Suppressor macrophage treated with lipopolysaccharide for 4 hours (primary cell): ENCODE results near the gene RPL29.

Experiments used
- DNase-seq: peaks from one replicate; pipeline ENCODE4 v3.0.0-alpha.2; 2020

The RPL29 gene

DNA sequence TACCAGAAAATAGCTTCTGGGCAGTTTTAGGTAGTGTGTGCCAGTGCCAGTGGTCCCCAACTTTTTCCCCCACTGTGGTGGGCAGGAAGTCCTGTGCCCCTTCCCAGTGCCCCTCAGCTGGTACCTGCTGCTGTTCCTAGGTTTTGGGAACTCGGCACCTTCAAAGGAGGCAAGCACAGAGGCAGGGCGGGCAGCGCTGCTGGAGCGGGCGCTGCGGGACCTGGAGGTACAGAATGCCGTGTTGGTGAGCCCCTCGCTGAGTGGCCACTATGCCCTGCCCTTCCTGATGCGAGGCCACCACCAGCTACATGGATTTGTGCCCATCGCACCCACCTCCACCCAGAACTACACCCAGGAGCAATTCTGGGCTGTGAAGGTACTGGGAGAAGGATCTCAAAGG lies 15.4 kb downstream of the RPL29 start:
- DNase-seq, result no peak

DNA sequence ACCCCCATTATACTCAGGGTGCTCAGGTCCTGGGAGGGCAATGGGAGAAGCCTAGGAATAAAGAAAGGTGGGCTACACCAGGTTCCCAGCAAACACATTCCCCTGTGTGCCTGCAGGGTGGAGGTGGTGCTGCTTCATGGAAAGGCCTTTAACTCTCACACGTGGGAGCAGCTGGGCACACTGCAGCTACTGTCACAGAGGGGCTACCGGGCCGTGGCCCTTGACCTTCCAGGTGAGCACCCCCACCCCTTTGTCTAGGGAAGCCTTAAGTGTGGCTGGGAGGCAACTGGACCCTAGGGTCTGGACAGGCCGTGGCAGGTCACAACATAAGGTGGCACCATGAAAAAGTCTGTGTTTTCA lies 17.6 kb downstream of the RPL29 start:
- DNase-seq, result no peak

DNA sequence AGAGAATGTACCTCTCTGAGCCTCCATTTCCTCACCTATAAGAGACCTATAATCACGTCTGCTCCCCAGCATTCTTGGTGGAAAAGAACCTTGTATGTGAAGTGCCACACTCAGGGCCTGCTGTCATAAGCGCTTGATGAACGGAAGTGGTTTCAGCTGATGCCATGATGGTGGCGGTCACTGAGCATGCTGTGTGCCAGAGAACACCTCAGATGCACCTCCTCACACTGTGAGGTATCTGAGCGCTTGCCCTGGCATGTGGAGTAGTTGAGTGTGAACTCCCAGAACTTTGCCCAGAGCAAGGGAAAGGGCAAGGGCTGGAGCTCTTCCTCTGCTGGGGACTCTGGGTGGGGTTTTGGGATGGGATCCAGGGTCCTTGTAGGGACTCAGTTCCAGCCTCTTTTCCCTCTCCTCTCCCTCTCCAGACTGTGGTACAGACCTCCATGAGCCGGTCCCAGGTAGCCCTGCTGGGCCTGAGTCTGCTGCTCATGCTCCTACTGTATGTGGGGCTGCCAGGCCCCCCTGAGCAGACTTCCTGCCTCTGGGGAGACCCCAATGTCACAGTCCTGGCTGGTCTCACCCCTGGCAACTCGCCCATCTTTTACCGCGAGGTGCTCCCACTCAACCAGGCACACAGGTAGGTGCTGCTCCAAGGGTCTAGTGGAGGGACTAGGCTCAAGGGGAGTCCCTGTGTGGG lies 18.1 kb downstream of the RPL29 start:
- no peak for DNase-seq

DNA sequence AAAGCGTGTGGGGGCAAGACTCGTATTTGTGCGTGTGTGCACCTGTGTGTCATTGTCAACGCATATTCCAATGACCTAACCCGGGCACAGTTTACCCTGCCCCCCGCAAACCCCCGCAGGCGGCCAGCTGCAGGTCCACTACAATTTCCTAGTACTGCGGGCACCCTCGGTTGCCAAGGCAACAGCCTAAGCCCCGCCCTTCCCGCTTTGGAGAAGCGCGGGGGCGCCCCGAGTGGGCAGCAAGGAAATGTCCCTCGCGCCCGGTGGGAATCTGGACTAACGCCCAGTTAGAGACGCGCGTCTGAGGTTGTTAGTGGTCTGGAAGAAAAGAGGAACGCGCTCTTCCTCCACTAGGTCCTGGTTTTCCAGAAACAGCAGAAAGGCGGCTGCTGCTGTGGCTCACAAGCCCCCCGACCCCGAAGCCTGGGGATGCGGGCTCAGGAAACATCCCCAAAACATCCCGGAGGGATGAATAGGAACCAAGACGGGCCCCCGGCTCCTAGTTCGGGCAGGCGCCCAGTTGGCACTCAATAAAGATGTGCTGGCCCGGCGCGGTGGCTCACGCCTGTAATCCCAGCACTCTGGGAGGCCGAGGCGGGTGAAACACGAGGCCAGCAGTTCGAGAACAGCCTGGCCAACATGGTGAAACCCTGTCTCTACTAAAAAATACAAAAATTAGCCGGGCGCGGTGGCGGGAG lies 19.7 kb downstream of the RPL29 start:
- DNase-seq, result peak; percentile 51

DNA sequence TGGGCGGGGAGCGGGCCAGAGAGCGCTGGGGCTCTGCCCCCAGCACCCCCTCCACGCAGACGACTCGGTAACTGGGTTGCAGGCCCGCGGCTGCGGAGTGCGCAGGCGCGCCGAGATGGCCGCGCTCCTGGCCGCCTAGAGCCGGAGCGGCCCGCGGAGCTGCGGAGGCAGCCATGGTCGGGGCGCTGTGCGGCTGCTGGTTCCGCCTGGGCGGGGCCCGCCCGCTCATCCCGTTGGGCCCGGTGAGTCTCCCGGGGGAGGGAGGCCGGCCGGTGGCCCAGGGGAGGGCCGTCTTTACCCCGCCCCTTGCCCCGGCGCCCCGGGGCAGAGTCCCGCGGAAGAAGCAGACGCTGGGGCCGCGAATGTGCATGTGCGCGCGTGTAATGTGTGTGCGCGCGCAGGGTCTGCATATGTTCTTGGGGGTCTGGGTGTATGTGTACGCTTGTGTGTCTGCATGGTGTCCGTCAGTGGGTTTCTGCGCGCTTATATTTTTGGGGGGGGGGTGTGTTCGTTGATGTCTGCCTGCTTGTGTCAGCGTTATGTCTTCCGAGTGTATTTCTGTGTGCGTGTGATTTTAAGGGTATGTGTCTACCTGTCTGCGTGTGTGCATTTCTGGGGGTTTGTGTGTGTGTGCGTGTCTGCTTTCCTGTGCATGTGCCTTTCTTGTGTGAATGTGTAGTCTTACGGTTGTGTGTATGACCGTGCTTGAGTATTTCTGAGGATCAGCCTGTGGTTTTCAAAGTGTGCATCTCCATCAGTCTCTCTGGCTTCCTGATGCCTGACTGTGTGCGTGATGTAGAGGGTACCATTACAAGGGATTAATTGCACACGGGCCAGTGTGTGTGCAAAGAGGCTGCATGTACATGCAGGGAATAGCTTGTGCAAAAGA lies 20.5 kb downstream of the RPL29 start, which contains the start of gene ABHD14A:
Gene ABHD14A (plus strand): TSS at position 102 of the 889 bp plus-strand sequence. CDS start 72 bp downstream, at position 174.
- DNase-seq, result peak; percentile 84

- DNase-seq, result no peak
Measured at GRCh38 chr3:51974277-51974962, 21.3 kb downstream of the RPL29 start.

GRCh38 chr3:51971350-51971749 lies 24.3 kb downstream of the RPL29 start:
- DNase-seq, result no peak

- no peak for DNase-seq
Measured at GRCh38 chr3:51970606-51971300, 24.9 kb downstream of the RPL29 start.

DNA sequence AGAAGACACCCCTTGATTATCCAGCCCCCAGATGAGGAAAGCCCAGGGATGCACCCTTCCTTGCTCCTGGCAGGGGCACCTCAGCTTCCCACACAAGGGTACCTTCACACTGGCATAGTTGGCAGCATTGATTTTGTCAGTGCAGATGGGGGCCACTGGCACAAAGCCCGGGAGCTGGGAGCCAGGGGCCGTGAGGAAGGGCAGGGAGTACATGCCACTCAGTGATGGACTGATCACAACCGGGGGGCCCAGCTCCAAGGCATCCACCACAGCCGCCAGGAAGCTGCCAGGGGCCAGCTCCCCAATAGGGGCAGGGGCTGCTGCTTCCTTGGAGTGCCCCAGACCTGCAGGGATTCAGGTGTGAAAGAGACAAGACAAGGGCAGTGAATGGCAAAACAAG lies 25.9 kb downstream of the RPL29 start:
- DNase-seq, result no peak

DNA sequence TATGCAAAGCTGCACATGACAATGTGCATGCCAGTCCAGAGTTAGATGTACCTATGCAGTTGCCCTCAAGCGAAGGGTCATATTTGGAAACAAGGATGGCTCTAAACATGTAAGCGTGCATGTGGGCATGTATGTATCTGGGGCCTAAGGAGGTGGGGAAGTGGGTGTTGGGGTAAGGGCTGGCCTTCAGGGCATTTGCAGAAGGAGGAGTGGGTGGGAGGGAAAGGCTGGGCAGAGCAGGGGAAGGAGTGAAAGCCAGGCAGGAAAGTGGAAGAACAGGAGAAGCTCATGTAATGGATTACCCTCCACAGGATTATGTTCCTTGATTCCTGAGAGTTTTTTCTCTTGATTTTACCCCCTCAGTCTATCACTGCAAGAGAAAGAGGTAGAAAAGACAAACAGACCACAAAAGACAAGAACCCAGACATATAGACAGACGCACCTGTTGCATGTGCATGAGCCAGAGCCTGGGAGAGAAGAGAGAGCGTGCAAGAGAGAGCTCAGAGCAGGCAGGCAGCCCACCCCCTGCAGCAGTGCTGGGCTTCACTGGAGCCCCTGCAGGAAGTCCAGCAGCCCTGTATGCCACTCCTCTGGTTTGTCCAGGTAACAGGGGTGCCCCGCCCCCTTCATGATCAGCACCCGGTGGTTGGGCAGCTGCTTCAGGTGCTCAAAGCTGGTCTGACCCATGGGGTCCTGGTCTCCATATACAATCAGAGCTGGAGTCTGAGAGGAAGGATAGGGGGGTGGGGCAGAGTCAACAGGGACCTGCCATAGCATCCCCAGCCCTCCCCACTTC lies 26.6 kb downstream of the RPL29 start:
- no peak for DNase-seq

DNA sequence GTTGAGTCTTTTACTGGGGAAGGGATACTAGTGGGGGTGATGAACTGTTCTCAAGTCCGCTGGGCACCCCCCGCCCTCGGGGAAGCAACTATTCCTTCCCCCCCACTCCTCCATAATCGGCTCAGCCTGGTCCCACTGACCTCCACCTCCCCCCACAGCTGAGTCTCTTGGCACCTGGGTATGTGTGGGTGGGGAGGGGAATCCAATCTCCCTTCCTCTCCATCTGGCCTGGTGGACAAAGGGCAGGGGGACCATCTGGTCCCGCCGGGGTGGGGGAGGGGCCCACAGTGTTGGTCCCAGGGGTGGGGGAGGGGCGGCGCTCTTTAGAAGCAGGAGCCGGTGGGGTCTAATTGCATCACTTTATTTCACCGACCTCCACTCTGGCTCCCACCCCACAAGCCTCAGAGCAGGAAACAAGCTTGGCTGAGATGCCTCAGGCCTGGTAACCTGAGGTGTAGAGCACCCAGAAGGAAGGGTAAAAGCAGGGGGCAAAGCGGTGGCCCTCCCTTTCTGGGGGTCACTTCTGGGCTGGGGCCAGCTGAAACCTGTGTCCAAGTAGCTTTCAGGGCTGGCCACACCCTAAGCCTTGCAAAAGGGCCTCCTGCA lies 27.4 kb downstream of the RPL29 start:
- DNase-seq, result no peak

DNA sequence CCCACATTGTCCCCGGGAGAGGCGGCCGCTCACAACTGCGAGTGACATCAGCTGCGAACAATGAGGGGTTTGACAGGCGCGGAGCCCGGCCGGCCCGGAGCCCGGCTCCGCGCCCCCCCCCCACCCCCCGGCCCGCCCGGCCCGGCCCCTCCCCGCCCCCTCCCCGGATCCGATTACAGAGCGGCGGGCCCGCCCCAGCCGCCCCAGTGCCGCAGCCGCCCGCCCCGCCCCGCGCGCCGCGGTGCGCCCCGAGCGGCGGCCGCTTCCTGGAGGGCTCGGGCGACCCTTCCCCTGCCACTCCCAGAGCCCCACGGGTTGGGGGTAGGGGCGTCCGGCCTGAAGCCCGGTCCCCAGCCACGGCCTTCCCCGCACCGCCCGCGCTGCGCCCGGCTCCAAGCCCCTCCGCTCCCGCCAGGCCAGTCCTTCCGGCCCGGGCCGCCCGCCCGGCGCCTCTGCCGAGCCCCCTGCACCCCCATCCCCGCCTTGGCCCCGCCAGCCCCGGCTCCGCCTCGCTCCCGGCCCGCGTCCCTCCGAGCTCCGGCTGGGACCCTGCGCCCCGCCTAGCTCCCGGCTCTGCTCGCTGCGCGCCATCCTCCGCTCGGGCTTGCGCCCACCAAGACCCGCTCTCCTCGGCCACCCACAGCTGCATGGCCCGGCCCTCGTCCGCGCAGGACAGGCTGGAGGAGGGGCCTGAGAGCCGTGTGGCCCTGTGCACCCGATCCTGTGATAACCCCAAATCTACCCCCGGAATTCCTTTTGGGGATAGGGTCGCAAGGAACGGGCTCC lies 28.1 kb downstream of the RPL29 start, which contains the start of gene PCBP4:
Gene PCBP4 (minus strand): TSS at position 71 of the 786 bp plus-strand sequence. CDS start 6,214 bp downstream, outside the sequence.
- DNase-seq, result peak; percentile 10

DNA sequence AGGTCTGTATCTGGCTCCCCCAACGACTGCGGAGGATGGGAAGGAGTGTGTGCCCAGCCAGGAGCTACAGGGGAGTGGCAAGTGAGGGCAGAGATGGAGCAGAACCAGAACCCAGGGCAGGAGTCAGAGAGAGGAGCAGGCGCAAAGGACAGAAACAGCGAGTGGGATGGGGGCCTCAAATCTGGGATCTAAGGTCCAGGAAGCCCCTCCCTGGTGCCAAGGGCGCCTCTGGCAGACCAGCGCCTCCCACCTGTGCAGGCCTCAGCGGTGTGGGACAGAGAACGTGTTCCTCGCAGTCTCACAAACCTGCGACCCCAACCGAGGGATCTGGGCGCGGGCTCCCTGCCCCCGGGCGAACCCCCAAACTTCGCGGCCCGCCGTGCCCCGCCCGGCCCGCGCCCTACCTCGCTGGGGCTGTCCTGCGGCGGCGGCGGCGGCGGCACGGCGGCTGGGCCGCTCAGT lies 28.7 kb downstream of the RPL29 start:
- peak; percentile 25 for DNase-seq

GRCh38 chr3:51966486-51966885 lies 29.2 kb downstream of the RPL29 start:
- no peak for DNase-seq

- DNase-seq, result no peak
Measured at GRCh38 chr3:51966016-51966415, 29.7 kb downstream of the RPL29 start.

DNA sequence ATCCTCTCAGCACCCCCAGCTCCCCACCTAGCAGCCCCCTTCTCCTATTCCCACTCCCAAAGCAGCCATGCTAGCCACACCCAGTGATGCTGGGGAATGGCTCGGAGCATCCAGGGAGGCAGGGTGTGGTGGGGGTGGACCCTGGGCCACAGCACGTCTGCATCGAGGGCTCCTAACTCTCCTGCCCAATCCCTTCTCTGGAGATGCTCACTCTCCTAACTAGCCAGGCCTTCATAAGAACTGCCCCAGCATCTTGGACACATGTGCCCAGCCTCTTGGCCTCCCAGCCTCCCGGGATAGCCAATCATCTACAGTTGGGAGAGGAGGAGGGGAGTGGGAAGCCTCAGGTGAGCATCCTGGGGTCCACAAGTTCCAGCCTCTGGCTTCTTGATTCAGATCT lies 31.2 kb downstream of the RPL29 start:
- DNase-seq, result no peak

DNA sequence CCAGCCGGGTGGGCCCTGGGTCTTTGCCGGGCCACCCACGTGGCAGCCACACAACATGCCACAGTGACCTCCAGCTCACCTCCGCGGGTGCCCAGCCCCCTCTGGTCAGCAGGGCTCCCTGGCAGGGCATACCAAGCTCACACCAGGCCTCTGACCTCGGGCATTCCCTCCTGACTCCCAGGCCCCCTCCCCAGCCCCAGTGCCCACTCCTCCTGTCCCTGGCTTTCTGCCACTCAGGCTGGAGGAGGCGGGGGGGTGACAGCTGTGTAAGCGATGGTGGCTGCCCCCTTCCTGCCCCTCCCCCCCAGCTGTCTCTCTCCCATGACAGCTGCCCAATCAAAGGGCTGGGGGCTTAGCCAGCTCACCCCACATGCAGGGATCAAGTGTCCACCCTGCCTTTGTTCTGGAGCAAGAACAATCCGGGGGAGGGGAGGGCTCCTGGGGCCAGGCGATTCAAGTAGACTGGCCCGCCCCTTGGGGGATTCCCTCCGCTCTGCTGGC lies 31.7 kb downstream of the RPL29 start:
- no peak for DNase-seq

DNA sequence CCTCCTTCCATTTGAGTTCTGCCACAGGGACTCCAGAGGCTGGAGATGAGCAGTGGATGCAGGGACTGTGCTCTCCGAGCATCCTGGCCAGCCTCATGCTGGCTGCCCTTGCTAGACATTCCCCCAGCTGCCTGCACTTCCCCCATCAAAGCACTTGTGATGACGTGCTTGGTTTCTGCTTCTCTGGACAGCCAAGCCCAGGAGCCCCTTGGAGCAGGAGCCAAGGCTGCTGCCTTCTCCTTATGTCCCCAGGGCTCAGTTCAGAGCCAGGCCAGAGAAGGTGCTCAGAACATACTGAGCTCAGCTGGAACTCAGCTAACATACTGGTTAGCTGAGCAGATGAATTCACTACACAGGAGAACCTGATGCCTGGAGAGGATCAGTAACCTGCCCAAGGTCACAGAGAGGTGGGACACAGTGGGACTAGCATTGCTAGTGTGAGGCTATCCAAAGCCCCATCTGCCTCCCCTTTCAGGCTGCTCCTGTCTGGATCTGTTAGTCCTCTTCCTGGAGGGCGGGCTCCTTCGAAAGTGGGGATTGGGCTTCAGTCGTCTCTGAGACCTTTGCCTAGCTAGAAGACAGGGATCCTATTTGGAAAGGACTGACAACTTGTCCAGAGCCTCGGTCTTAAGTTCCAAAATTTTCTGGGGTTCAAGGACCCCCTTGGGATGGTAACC lies 32.7 kb downstream of the RPL29 start:
- DNase-seq, result no peak
